Measurements from ENCODE around the gene CRISP1. TPM values are rescaled to one million over a fixed set of nuclear protein-coding genes. Genes with fewer than 3 reads are reported as not detected.

CRISP1 gene
- total and polyA plus RNA-seq, 9 of the 15 experiments (the other 6 are each of a cell fraction or from before 2014, with no cell fraction given) = not detected

DNA sequence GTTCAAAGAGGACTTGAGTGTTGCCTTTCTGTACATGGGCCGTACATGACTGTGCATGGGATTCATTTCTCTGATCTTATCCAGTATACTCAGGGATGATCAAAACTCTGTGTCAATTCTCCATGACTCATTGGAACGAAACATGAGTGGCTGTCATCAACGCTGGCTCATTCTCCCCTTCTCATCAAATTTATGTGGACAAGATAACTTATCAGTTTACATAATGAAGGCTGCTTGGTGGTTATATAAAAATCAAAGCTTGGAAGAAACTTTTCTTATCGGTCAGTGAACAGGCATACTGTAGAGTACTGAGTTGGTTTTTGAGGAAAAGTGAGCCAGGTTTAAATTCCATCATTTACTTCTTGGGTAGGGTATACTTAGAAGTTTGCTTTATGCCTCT is 24.9 kb downstream of the CRISP1 start:
- in situ Hi-C loops (cut with MboI) (loop anchor here (10.0 kb wide), 1 partner anchor 307 kb away; no protein-coding TSS in a partner anchor), intact Hi-C loops (cut with micrococcal nuclease) (no loop called here)
- Histone ChIP-seq H2AFZ (ENCODE audit: low read depth, low read length) (no peak overlapping the region; the same call in 1 of the 2 replicates), H3K9me3 (replicated peaks; ENCODE audit: control insufficient read depth, insufficient read depth, low read depth, low read length) (no peaks in the 10 kb centered on the region), H3K4me3 (no peak overlapping the region), H4K20me1 (replicated peaks; ENCODE audit: control insufficient read depth, insufficient read depth, low read length) (no peaks in the 10 kb centered on the region), H3K79me2 (ENCODE audit: control insufficient read depth, insufficient read depth, low read length) (no peaks in the 10 kb centered on the region), H3K27me3 (ENCODE audit: control insufficient read depth in 2 of 2, insufficient read depth in 2 of 2, low read length in 2 of 2) (no peaks in the 10 kb centered on the region), H3K4me1 (replicated peaks in 1 of 2; ENCODE audit: control insufficient read depth in 2 of 2, insufficient read depth in 2 of 2, low read length in 2 of 2) (peaks cover 0 to 14% of the 10 kb centered on the region in 2 experiments; a peak in 2 of 5 replicates), H3K9me1 (ENCODE audit: control insufficient read depth, insufficient read depth, low read length) (no peaks in the 10 kb centered on the region), H3K27ac (ENCODE audit: extremely low read depth, low read depth, low read length) (no peak overlapping the region), H3K9ac (ENCODE audit: insufficient read depth in 1 of 2, low read depth in 2 of 2, low read length in 2 of 2) (no peak overlapping the region), H3K36me3 (ENCODE audit: control insufficient read depth, insufficient read depth, low read length) (no peaks in the 10 kb centered on the region), H3K4me2 (ENCODE audit: insufficient read depth, low read length) (no peak overlapping the region)
- ATAC-seq (peak; percentile 61), DNase-seq (ENCODE audit: extremely low read depth in 1 of 4, low spot score in 3 of 4) (peak in 3 of 4 experiments; percentile 18 to 50 (median 19)), FAIRE-seq (peak; percentile 19)
- 12% methylated on average over 4 of the region's 4 CpGs for WGBS (ENCODE audit: insufficient coverage, low coverage, missing lambda C conversion rate)
- no TSS peak for BruUV-seq (replicated peaks)
- POLR2A ChIA-PET = no interaction called here
- CTCF ChIA-PET (ENCODE audit: low intra/inter-chr PET ratio) = no interaction called here
- TF ChIP-seq SREBF2 (CRISPR knock-in tag; IDR thresholded peaks at IDR 0.05) = no peak
- TF ChIP-seq CHD4 (IDR thresholded peaks at IDR 0.05; ENCODE audit: insufficient read depth, insufficient replicate concordance, low read depth, low read length, poor library complexity, severe bottlenecking) = no peak
- TF ChIP-seq MBD1 (CRISPR knock-in tag; IDR thresholded peaks at IDR 0.05) = no peak
- 0 out of 2 replicates have a peak, but pooled peaks have one; percentile 23 for TF ChIP-seq ATF7 (IDR thresholded peaks at IDR 0.05)
- TF ChIP-seq TCF3 (CRISPR knock-in tag; IDR thresholded peaks at IDR 0.05) = 0 out of 2 replicates have a peak, but pooled peaks have one; percentile 14
- TF ChIP-seq PBX2 (CRISPR knock-in tag; IDR thresholded peaks at IDR 0.05; ENCODE audit: low read depth) = no peak
- TF ChIP-seq PBX2 (tag; conservative IDR thresholded peaks at IDR 0.05; ENCODE audit: low read depth) = peak; percentile 74
- TF ChIP-seq ARID1B (IDR thresholded peaks at IDR 0.05) = peak; percentile 67
- no peak for TF ChIP-seq PHTF2 (CRISPR knock-in tag; IDR thresholded peaks at IDR 0.05)
- TF ChIP-seq ZNF79 (CRISPR knock-in tag; IDR thresholded peaks at IDR 0.05; ENCODE audit: low read depth) = no peak
- TF ChIP-seq EP300 (IDR thresholded peaks at IDR 0.05; ENCODE audit: low read length) = peak; percentile 51; the same call in 1 of the 2 replicates
- no peak for TF ChIP-seq ASH1L (IDR thresholded peaks at IDR 0.05; ENCODE audit: borderline replicate concordance, low read depth, partially characterized antibody)
- TF ChIP-seq DACH1 (IDR thresholded peaks at IDR 0.05; ENCODE audit: partially characterized antibody) = no peak
- TF ChIP-seq THRAP3 (IDR thresholded peaks at IDR 0.05; ENCODE audit: borderline replicate concordance) = no peak
- TF ChIP-seq CREM (IDR thresholded peaks at IDR 0.05; ENCODE audit: low read depth) = no peak
- TF ChIP-seq CC2D1A (IDR thresholded peaks at IDR 0.05) = no peak
- TF ChIP-seq ZNF384 (IDR thresholded peaks at IDR 0.05; ENCODE audit: low read depth, low read length) = no peak
- no peak for TF ChIP-seq ZNF507 (tag; conservative IDR thresholded peaks at IDR 0.05)
- no peak for TF ChIP-seq ZNF655 (CRISPR knock-in tag; IDR thresholded peaks at IDR 0.05)

Measured in K562 (cell line).